Neural progenitor cell (in vitro differentiated cells): ENCODE results near the gene VAV2. TPM values are rescaled to one million over a fixed set of nuclear protein-coding genes. Genes with fewer than 3 reads are reported as not detected.

ENCODE experiments used
- DNase-seq: peaks from one replicate; pipeline ENCODE4 v3.0.0-alpha.2; 2016; ENCODE audit warnings: low spot score
- H2AFZ ChIP-seq: fragments of 200-600 bp; sonication (generic); replicated peaks from 2 replicates; pipeline ENCODE4 v1.6.1; 2016; ENCODE audit warnings: antibody characterized with exemption
- H3F3A ChIP-seq: fragments of 200-600 bp; sonication (generic); 2 replicates; pipeline ENCODE4 v1.6.1; 2016; ENCODE audit warnings: antibody characterized with exemption, low read depth
- H3K27ac ChIP-seq: fragments of 200-600 bp; sonication (generic); 2 replicates; pipeline ENCODE4 v1.5.1; 2016; ENCODE audit warnings: mild to moderate bottlenecking
- H3K27me3 ChIP-seq: fragments of 200-600 bp; sonication (generic); 2 replicates; pipeline ENCODE4 v1.6.1; 2016; ENCODE audit warnings: mild to moderate bottlenecking, moderate library complexity
- H3K36me3 ChIP-seq: fragments of 200-600 bp; sonication (generic); 2 replicates; pipeline ENCODE4 v1.5.1; 2016
- H3K4me1 ChIP-seq: fragments of 200-600 bp; sonication (generic); 2 replicates; pipeline ENCODE4 v1.6.1; 2016; ENCODE audit warnings: mixed run types
- H3K4me2 ChIP-seq: fragments of 200-600 bp; sonication (generic); 2 replicates; pipeline ENCODE4 v1.6.1; 2016
- H3K4me3 ChIP-seq: fragments of 200-600 bp; sonication (generic); 2 replicates; pipeline ENCODE4 v1.5.1; 2016
- H3K79me2 ChIP-seq: fragments of 200-600 bp; sonication (generic); 2 replicates; pipeline ENCODE4 v1.6.1; 2016; ENCODE audit warnings: low read depth
- H3K9ac ChIP-seq: fragments of 200-600 bp; sonication (generic); 2 replicates; pipeline ENCODE4 v1.6.1; 2016
- H3K9me3 ChIP-seq: fragments of 200-600 bp; sonication (generic); 2 replicates; pipeline ENCODE4 v1.5.1; 2016; ENCODE audit warnings: low read depth
- H4K20me1 ChIP-seq: fragments of 200-600 bp; sonication (generic); 2 replicates; pipeline ENCODE4 v1.6.1; 2016; ENCODE audit warnings: low read depth
- H3K27ac Mint-ChIP-seq: 3 replicates; pipeline ENCODE4 v1.8.0; 2021; ENCODE audit warnings: mixed read lengths
- H3K27me3 Mint-ChIP-seq: 2 replicates; pipeline ENCODE4 v1.8.0; 2022; ENCODE audit warnings: low read depth, mild to moderate bottlenecking, inconsistent platforms, moderate library complexity, mixed read lengths; ENCODE audit not compliant: insufficient read depth
- H3K36me3 Mint-ChIP-seq: 3 replicates; pipeline ENCODE4 v1.8.0; 2021; ENCODE audit warnings: mixed read lengths
- H3K4me1 Mint-ChIP-seq: 3 replicates; pipeline ENCODE4 v1.8.0; 2021; ENCODE audit warnings: mixed read lengths
- H3K4me3 Mint-ChIP-seq: 3 replicates; pipeline ENCODE4 v1.8.0; 2021; ENCODE audit warnings: mild to moderate bottlenecking, moderate library complexity, mixed read lengths
- H3K9me3 Mint-ChIP-seq: 3 replicates; pipeline ENCODE4 v1.8.0; 2020; ENCODE audit warnings: mixed read lengths
- EZH2 ChIP-seq: fragments of 200-600 bp; sonication (generic); IDR thresholded peaks from 2 replicates; pipeline ENCODE4 v1.6.1; 2017; ENCODE audit warnings: antibody characterized with exemption, mild to moderate bottlenecking, moderate library complexity
- EZH2phosphoT487 ChIP-seq: fragments of 200-600 bp; sonication (generic); IDR thresholded peaks from 2 replicates; pipeline ENCODE4 v1.6.1; 2017; ENCODE audit warnings: antibody characterized with exemption
- total RNA-seq: library from RNA; depleted of rRNA; stranded (reverse); fragments of >200 nt; gene quantifications from 2 replicates; pipeline ENCODE4 v1.2.3, GENCODE V29; 2015; ENCODE audit warnings: low replicate concordance
- TF ChIP-seq, protein P1 (sequence below): fragments of 200-600 bp; sonication (generic); IDR thresholded peaks from 2 replicates; pipeline ENCODE4 v1.5.1; 2017; ENCODE audit warnings: antibody characterized with exemption, mild to moderate bottlenecking

The VAV2 gene, protein sequence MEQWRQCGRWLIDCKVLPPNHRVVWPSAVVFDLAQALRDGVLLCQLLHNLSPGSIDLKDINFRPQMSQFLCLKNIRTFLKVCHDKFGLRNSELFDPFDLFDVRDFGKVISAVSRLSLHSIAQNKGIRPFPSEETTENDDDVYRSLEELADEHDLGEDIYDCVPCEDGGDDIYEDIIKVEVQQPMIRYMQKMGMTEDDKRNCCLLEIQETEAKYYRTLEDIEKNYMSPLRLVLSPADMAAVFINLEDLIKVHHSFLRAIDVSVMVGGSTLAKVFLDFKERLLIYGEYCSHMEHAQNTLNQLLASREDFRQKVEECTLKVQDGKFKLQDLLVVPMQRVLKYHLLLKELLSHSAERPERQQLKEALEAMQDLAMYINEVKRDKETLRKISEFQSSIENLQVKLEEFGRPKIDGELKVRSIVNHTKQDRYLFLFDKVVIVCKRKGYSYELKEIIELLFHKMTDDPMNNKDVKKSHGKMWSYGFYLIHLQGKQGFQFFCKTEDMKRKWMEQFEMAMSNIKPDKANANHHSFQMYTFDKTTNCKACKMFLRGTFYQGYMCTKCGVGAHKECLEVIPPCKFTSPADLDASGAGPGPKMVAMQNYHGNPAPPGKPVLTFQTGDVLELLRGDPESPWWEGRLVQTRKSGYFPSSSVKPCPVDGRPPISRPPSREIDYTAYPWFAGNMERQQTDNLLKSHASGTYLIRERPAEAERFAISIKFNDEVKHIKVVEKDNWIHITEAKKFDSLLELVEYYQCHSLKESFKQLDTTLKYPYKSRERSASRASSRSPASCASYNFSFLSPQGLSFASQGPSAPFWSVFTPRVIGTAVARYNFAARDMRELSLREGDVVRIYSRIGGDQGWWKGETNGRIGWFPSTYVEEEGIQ
- 12.9 and 19.0 TPM in 2 replicates for total RNA-seq

DNA sequence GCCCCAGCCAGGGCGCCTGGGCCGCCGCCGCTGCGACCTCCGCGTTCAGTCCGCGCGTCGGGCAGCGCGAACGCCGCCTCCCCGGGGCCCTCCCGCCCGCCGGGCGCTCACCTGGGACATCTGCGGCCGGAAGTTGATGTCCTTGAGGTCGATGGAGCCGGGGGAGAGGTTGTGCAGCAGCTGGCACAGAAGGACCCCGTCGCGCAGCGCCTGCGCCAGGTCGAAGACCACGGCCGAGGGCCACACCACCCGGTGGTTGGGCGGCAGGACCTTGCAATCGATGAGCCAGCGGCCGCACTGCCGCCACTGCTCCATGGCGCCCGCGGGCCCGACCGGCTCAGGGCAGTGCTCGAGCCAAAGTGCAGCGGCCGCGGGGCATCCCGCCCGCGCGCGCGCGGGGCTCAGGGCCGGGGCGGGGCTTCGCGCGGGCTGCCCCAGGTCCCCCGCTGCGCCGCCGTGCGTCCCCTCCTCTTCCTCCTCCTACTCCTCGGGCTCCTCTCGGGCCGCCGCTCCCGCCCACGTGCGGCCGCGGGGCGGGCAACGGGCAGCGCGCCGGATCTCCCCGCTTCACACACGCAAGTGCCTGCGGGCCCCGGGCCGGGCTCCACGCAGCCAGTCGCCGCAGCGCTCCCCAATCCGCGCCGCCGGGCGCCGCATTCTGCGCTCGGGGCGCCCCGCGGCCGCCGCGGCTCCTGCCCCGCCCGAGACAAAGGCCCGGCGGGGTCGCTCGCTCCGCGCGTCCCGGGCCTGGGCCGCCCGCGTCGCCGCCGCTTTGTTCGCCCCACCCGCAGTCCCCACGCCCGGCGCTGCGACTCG is at the start of gene VAV2:
TSS of gene VAV2 (minus strand) at position 361 of the 816 bp plus-strand sequence. CDS start at position 315, 46 bp downstream.
- Mint-ChIP-seq H3K9me3 (no peaks in the 10 kb centered on the region), H3K4me1 (peaks cover 37% of the 10 kb centered on the region), H3K36me3 (no peaks in the 10 kb centered on the region), H3K27me3 (peaks cover 3% of the 10 kb centered on the region), H3K4me3 (peak within 1 kb of the TSS; percentile 94), H3K27ac (no peak within 1 kb of the TSS)
- peak within 1 kb of the TSS; percentile 87 for H3K4me3 ChIP-seq
- peak; percentile 87 for DNase-seq
- no peaks in the 10 kb centered on the region for H3K27me3 ChIP-seq
- H3K9me3 ChIP-seq: no peaks in the 10 kb centered on the region
- peak within 1 kb of the TSS; percentile 28 for H3K9ac ChIP-seq
- peaks cover 52% of the 10 kb centered on the region for H3K79me2 ChIP-seq
- H3F3A ChIP-seq: peaks cover 21% of the 10 kb centered on the region
- H4K20me1 ChIP-seq: peaks cover 42% of the 10 kb centered on the region
- H2AFZ ChIP-seq: peak within 1 kb of the TSS; percentile 67
- no peak within 1 kb of the TSS for H3K27ac ChIP-seq
- H3K36me3 ChIP-seq: no peaks in the 10 kb centered on the region
- peaks cover 20% of the 10 kb centered on the region for H3K4me1 ChIP-seq
- TF ChIP-seq, protein P1, sequence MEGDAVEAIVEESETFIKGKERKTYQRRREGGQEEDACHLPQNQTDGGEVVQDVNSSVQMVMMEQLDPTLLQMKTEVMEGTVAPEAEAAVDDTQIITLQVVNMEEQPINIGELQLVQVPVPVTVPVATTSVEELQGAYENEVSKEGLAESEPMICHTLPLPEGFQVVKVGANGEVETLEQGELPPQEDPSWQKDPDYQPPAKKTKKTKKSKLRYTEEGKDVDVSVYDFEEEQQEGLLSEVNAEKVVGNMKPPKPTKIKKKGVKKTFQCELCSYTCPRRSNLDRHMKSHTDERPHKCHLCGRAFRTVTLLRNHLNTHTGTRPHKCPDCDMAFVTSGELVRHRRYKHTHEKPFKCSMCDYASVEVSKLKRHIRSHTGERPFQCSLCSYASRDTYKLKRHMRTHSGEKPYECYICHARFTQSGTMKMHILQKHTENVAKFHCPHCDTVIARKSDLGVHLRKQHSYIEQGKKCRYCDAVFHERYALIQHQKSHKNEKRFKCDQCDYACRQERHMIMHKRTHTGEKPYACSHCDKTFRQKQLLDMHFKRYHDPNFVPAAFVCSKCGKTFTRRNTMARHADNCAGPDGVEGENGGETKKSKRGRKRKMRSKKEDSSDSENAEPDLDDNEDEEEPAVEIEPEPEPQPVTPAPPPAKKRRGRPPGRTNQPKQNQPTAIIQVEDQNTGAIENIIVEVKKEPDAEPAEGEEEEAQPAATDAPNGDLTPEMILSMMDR: no peak
- TF ChIP-seq EZH2 (no peak), EZH2phosphoT487 (no peak)
- peak within 1 kb of the TSS; percentile 86 for H3K4me2 ChIP-seq

- no peaks in the 10 kb centered on the region for H3K27me3 ChIP-seq
- no peak overlapping the region for H3K4me3 ChIP-seq
- peaks cover 10% of the 10 kb centered on the region for H3K36me3 ChIP-seq
- peaks cover 31% of the 10 kb centered on the region for H4K20me1 ChIP-seq
- no peaks in the 10 kb centered on the region for H3F3A ChIP-seq
- no peak for DNase-seq
- H3K79me2 ChIP-seq: no peaks in the 10 kb centered on the region
- TF ChIP-seq EZH2phosphoT487: no peak
- TF ChIP-seq, protein P1: no peak
- TF ChIP-seq EZH2: no peak
- Mint-ChIP-seq H3K27ac (no peak overlapping the region), H3K36me3 (peaks cover 35% of the 10 kb centered on the region), H3K4me1 (no peaks in the 10 kb centered on the region), H3K4me3 (no peak overlapping the region), H3K27me3 (peaks cover 2% of the 10 kb centered on the region), H3K9me3 (peaks cover 6% of the 10 kb centered on the region)
- no peaks in the 10 kb centered on the region for H3K9me3 ChIP-seq
- H3K27ac ChIP-seq: no peak overlapping the region
- H3K4me2 ChIP-seq: no peak overlapping the region
- no peaks in the 10 kb centered on the region for H3K4me1 ChIP-seq
- no peak overlapping the region for H2AFZ ChIP-seq
- no peak overlapping the region for H3K9ac ChIP-seq
These were observed 49.5 kb upstream of the VAV2 start for GRCh38 chr9:134041649-134041962.

- Histone ChIP-seq H3K36me3 (peaks cover 10% of the 10 kb centered on the region), H3K27ac (no peak overlapping the region), H3K4me2 (no peak overlapping the region), H3K9me3 (no peaks in the 10 kb centered on the region), H2AFZ (no peak overlapping the region), H3K27me3 (no peaks in the 10 kb centered on the region), H4K20me1 (peaks cover 25% of the 10 kb centered on the region), H3K4me1 (no peaks in the 10 kb centered on the region), H3F3A (no peaks in the 10 kb centered on the region), H3K79me2 (no peaks in the 10 kb centered on the region), H3K4me3 (no peak overlapping the region), H3K9ac (no peak overlapping the region)
- Mint-ChIP-seq H3K27me3 (peaks cover 3% of the 10 kb centered on the region), H3K36me3 (peaks cover 40% of the 10 kb centered on the region), H3K4me1 (no peaks in the 10 kb centered on the region), H3K27ac (no peak overlapping the region), H3K9me3 (peaks cover 6% of the 10 kb centered on the region), H3K4me3 (no peak overlapping the region)
- DNase-seq: no peak
- TF ChIP-seq, protein P1: no peak
- TF ChIP-seq EZH2phosphoT487 (no peak), EZH2 (no peak)
These were observed 48.9 kb upstream of the VAV2 start for GRCh38 chr9:134040781-134041648.
